Measurements from ENCODE around the gene CACNA2D3. TPM values are rescaled to one million over a fixed set of nuclear protein-coding genes. Genes with fewer than 3 reads are reported as not detected.

Gene CACNA2D3
- total RNA-seq, 1 donor from 2014 or later, result 1.3 TPM

DNA sequence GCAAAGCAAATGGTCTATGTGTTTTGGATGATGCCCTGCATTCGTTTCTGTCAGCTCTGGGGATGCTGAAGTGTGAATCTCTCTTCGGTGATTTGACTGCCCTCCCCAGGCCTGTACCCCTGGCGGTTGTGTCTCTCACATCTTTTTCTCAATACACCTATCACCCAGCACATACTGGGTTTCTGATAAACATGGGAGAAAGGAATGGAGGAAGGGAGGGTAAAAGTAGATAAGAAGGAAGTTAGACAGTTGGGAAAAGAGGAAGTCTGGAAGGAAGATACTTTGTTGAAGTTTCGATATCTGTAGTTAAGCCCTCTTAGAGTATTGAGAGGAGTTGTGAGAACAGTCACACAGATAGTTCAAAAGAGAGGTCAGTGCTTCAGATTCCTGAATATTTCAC is 841.3 kb downstream of the CACNA2D3 start:
- H3K4me3 ChIP-seq (ENCODE audit: low read depth, low read length), result no peak overlapping the region
- no peak for DNase-seq (ENCODE audit: low read depth)
- TF ChIP-seq, protein P1, sequence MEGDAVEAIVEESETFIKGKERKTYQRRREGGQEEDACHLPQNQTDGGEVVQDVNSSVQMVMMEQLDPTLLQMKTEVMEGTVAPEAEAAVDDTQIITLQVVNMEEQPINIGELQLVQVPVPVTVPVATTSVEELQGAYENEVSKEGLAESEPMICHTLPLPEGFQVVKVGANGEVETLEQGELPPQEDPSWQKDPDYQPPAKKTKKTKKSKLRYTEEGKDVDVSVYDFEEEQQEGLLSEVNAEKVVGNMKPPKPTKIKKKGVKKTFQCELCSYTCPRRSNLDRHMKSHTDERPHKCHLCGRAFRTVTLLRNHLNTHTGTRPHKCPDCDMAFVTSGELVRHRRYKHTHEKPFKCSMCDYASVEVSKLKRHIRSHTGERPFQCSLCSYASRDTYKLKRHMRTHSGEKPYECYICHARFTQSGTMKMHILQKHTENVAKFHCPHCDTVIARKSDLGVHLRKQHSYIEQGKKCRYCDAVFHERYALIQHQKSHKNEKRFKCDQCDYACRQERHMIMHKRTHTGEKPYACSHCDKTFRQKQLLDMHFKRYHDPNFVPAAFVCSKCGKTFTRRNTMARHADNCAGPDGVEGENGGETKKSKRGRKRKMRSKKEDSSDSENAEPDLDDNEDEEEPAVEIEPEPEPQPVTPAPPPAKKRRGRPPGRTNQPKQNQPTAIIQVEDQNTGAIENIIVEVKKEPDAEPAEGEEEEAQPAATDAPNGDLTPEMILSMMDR (conservative IDR thresholded peaks at IDR 0.05; ENCODE audit: low read depth, low read length), result no peak

DNA sequence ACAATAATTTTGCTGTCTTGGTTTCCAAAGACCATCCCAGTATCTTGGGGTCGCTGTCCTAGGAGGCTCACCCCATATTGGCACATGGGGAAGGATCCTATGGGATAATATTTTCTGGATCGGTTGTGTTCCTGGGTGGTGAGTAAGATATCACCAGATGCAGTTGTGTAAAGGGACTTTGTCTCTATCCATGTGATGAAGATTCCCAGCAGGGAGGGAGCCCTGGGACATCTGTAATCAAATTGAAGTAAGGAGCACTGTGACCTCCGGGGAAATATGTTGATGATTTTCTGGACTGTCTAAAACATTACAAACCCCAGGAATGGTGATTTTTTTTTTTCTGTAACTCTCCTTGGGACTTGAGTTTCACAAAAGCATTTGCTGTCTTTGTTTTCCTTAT is 841.7 kb downstream of the CACNA2D3 start:
- no peak overlapping the region for H3K4me3 ChIP-seq (ENCODE audit: low read depth, low read length)
- DNase-seq (ENCODE audit: low read depth), result no peak
- TF ChIP-seq, protein P1 (conservative IDR thresholded peaks at IDR 0.05; ENCODE audit: low read depth, low read length), result no peak

DNA sequence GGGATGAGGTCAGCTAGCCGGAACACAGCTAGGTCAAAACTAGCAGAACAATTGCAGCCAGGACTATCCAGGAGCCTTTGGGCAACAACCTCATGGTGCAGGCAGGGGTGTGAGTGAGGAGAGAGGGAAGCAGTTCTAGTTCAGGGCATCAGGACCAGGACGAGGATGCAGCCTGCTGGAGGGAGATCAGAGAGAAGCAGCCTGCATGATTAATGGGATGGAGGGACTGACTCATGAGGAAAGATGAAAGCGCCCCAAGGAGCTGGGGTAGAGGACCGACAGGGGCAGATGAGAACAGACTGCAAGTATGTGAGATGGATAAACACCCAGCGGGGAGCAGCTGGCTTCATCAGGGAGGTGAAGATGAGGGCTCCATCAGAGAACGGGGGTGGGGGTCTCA is 843.4 kb downstream of the CACNA2D3 start:
- H3K4me3 ChIP-seq (ENCODE audit: low read depth, low read length), result no peak overlapping the region
- TF ChIP-seq, protein P1 (conservative IDR thresholded peaks at IDR 0.05; ENCODE audit: low read depth, low read length), result no peak
- DNase-seq (ENCODE audit: low read depth), result no peak

DNA sequence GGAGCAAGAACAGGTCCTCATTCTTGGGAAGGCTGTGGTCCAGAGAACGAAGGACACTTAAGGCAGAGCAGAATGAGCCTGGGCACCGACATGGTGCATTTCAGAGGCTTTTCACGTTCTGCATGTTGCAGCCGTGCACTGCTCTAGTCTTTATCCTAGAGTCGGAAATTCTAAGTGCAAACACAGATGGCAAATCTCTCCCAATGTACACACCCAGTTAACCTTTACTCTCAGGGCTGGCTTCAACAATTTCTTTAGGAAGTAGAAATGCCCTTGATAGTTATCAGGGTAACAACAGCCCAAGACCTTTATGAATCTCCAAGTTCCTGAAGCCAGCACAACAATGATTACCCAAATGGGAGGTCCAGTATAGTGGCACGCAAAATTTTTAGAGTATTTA is 844.6 kb downstream of the CACNA2D3 start:
- TF ChIP-seq, protein P1 (conservative IDR thresholded peaks at IDR 0.05; ENCODE audit: low read depth, low read length), result no peak
- no peak overlapping the region for H3K4me3 ChIP-seq (ENCODE audit: low read depth, low read length)
- no peak for DNase-seq (ENCODE audit: low read depth)

DNA sequence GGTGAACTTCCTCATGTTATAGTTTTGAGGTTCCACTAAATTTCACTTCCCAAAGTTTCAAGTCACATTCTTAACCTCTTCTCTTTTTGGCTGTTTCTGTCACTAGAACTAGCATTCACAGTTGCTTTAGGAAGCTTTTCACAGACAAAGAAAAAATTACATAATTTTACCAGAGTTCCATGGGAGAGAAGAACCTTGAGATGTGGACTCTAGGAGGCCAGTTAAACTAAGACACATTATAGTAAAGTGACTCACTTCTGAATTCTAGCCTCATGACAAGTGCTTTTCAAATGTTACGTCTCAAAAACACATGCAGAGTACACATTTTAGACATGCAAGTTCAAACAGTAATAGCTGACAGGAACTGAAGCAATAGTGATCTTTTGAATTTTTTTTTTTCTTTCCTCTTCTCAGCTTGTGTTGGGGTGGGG is 845.4 kb downstream of the CACNA2D3 start:
- H3K4me3 ChIP-seq (ENCODE audit: low read depth, low read length), result no peak overlapping the region
- TF ChIP-seq, protein P1 (conservative IDR thresholded peaks at IDR 0.05; ENCODE audit: low read depth, low read length), result no peak
- no peak for DNase-seq (ENCODE audit: low read depth)

DNA sequence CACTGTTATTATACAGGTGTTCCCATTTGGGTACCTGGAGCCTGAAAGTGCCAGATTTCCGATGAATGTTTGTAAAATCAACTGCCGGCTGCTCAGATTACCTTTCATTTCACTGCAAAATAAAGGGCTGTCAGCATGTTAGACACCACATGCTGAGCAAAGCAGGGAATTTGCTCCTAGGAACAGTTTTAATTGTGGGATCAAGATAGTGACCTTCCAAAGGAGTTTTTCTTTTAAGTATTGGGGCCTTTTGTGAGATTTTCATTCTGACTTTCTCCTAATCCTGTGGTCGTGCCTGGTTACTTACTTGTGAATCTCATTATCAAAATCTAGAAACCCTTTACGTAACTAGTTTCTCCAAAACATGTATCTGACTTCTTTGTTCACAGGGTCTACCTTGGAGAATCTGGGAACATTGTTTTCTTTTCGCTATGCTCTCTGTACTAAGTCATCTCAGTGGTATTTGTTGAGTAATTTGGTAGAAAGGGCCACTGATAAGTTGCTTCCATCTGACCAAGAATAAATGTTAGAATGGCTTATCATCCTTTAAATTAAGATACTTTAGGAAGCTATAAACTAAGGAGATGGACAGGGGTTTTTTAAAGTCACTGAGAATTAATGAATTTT is 846.3 kb downstream of the CACNA2D3 start:
- H3K4me3 ChIP-seq (ENCODE audit: low read depth, low read length), result no peak overlapping the region
- DNase-seq (ENCODE audit: low read depth), result no peak
- TF ChIP-seq, protein P1 (conservative IDR thresholded peaks at IDR 0.05; ENCODE audit: low read depth, low read length), result no peak

DNA sequence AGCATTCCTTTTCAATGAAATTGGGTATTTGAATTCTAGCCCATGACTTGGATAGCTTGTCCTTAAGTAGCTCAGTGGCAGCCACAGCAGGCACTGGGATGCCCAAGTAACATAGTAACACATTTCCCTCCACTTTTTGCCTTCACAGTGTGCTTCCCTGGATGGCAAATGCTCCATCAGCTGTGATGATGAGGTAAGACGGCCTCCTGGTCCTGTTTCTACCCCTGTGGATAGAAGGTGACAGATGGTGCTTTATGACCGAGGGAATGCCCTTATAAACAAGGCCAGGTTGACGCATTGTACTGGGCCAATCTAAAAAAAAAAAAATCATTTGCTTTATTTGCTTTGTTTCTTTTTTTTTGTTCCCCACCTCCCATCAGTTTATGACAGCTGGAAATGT is 847.3 kb downstream of the CACNA2D3 start:
- TF ChIP-seq, protein P1 (conservative IDR thresholded peaks at IDR 0.05; ENCODE audit: low read depth, low read length), result no peak
- H3K4me3 ChIP-seq (ENCODE audit: low read depth, low read length), result no peak overlapping the region

More for the DNA sequence above, 847.3 kb downstream of the CACNA2D3 start:
- DNase-seq (ENCODE audit: low read depth), result no peak

Data from epithelial cell of proximal tubule (primary cell).